Measurements from ENCODE around the gene CRYZ.
"Not testable (repeated sequence)": the region's sequence is repeated elsewhere in the genome, so short reads cannot be mapped to it uniquely, and the experiment has no call there.

Gene CRYZ, protein sequence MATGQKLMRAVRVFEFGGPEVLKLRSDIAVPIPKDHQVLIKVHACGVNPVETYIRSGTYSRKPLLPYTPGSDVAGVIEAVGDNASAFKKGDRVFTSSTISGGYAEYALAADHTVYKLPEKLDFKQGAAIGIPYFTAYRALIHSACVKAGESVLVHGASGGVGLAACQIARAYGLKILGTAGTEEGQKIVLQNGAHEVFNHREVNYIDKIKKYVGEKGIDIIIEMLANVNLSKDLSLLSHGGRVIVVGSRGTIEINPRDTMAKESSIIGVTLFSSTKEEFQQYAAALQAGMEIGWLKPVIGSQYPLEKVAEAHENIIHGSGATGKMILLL

DNA sequence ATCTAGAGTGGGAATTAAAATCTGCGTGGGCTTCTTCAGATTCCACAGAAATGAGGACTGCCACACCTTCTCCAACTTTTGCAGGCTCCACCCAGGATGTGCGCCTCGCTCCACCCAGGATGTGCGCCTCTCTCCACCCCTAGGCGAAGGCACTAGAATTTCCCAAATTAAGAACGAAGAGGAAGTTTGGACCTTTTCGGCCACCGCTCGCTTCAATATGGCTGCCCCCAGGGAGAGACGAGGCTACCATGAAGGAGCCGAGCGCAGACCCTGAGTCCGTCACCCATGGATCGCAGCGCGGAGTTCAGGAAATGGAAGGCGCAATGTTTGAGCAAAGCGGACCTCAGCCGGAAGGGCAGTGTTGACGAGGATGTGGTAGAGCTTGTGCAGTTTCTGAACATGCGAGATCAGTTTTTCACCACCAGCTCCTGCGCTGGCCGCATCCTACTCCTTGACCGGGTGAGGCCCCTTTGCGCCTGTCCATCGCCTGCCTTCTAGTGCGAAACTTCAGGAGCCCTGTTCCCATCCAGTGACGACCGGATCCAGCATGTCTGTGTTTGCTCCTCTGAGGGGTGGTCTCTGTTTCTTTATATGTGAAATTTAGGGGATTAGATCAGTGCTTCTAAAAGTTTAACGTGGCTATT, at the start of gene CRYZ, which contains the start of gene TYW3:
CRYZ (minus strand) TSS at position 91 of the 644 bp plus-strand sequence. CDS start 8,229 bp downstream, outside the sequence.
TYW3 (plus strand) TSS at position 193 of the 644 bp plus-strand sequence; CDS start at position 286, 93 bp downstream.
- DNase-seq (ENCODE audit: low spot score) = peak; percentile 94

DNA sequence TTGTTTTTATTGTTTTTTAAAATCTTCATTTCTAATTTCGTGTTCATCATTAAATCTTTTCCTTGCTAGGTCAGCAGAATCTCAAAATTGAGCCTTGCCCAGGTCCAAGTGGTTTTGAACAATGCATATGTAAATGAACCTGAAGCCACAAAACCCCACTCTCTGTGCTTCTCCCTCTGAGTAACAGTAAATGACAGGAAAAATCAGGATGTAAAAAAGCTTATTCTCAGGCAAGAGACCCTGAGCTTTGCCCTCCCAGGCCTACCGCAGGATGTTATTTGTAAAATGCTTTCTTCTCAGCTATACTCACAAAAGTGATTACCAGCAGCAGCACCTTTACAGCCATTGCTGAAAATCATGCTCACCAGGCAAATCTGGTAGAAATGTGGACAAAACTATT, 47.7 kb upstream of the CRYZ start:
- no peak for DNase-seq (ENCODE audit: low spot score)

DNA sequence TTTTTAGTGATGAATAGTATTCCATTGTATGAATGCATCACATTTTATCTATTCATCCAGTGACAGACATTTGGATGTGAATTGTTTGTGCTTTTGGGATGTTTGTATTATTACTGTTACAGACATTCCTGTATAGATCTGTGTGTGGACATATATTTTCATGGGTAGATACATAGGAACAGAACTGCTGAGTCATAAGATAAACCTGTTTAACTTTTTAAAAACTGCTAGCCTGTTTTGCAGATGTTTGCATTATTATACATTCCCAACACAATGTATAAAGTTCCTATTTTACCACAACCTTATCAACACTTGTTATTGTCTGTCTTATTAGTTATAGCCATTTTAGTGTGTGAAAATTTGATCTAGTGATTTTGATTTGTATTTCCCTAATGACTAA, 46.9 kb upstream of the CRYZ start:
- no peak for DNase-seq (ENCODE audit: low spot score)

DNA sequence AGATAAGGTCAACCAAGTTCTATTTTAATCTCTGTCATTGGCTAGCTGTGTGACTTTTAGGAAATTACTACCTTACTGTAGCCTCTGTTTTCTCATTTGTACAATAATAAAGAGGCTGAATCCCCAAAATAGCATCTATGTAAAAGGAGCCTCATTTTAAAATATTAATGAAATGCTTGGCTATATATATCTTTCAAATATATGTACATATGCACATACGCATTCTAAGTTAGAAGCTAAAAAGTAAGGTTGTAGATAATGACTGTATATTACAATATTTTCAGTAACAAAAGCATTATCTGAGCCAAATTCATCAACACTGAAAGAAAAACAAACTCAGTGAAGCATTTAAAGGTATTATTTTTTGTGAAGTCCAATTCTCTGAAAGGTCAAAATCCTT, 44.7 kb upstream of the CRYZ start:
- DNase-seq (ENCODE audit: low spot score) = no peak

DNA sequence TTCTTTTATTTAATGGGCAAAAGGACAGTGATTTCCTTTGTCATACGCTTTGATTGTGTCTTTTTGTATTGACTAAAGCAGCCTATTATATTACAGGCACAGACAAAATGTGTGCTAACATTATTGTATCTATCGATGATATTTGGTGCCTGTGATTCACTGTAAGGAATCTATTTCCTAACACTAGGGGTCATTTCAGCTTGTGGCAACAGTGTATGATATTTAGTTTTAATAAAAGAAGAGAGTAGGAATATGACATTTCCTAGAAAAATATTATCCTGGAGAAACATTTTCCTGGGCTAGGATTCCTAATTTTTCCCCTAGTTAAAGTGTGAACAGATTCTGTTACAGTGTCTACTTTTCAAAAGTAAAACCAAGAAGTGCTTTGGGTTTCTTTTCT, 42.9 kb upstream of the CRYZ start:
- no peak for DNase-seq (ENCODE audit: low spot score)

DNA sequence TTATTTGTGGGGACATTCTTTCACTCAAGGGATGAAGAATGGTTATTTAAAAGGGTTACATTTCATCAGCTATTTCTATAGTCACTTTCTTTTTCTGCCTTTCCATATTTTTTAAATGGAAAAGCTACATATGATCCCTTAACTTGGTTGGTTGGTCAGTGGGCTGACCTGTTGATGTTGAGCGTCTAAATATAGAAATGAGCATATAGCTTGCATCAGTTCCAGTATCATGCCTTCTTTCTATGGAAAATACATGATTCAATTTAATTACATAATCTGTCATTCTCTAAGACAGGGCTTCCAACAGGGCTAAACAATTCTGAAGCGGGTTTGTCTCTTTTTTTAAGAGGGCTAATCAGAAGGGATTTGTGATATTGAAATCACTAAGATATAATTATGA, 40.7 kb upstream of the CRYZ start:
- DNase-seq (ENCODE audit: low spot score) = no peak

DNA sequence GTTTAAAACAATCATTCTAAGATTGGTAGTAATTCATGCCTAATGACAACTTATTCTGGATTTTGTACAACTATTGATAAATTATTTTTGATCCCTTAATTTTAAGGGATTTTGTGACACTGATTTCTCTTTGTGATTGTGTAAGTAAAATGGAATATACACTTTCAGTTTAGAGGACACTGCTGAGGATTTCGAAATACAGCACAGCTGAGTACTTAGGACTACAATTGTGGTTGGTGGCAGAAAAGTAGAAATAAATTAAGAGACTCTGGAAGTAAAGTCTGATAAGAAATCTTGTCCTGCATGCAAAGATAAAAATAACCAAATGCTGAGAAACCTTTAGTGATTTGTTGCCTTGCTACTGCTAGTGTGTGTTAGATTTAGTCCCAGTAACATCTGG, 40.1 kb upstream of the CRYZ start:
- DNase-seq (ENCODE audit: low spot score) = no peak

DNA sequence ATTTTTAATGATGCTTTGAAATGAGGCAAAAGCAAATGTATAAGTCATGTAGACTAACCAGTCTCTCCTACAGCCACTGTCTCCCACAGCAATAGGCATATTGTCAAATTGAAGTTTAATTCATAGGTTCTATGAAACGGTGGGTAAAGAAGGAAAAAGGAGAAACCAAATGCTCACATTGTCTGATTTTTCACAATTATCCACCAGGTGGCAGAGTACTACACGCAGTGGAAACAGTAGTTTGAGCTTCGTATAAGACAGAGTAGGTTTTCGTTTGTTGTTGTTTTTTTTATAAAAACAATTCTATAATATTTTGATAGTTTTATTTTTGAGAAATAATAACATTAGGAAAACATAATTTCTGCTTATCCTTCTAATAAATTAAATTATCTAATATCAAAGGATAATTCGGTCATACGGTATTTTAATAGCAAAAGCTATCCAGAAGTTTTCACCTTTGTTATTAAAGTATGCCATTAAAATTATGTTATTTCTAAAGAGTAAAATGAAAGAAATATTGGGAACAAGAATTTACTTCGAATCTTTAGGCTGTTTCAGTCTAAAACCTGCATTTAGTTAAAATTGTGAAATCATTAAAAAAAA, 39.2 kb upstream of the CRYZ start:
- DNase-seq (ENCODE audit: low spot score) = peak; percentile 75

DNA sequence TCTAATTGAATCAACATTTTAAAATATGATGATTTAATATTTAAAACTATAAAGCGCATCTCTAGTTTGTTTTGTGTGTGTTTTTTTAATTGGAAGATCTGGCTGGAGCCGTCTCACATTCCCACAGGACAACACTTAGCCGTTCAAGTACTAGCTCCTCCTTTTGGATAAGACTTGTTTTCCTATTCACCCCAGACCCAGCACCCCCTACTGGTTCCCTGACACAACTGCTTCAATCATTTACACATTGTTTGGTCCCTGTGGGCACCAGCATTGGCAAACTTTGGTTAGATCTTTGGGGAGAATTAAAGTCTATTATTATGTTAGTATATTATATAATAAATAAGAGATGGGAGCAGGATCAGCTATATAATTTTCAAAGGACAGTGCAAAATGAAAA, 34.6 kb upstream of the CRYZ start:
- no peak for DNase-seq (ENCODE audit: low spot score)

DNA sequence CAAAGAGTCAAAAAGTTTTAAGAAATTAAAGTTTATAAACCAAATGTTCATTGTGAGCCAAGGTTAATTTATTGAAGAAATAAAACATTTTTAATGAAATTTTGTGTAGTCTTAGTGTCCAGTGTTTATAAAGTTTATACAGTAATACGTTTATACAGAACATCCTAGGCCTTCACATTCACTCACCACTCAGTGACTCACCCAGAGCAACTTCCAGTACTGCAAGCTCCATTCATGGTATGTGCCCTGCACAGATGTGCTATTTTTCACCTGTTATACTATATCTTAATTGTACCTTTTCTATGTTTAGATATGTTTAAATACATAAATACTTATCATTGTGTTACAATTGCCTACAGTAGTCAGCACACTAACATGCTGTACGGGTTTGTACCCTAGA, 33.7 kb upstream of the CRYZ start:
- DNase-seq (ENCODE audit: low spot score) = no peak

DNA sequence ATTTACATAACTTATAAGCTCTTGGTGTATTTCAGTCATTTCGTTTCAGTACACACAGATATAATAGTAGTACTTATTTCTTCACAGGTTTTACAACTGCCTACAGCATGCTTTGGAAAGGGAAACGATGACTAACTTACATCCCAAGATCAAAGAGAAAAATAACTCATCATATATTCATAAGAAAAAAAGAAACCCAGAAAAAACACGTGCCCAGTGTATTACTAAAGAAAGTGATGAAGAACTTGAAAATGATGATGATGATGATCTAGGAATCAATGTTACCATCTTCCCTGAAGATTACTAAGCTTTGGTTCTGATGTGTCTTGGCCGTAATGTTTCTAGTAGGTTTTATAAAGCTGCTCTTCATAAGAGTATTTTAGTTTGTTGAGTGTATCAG, 31.0 kb upstream of the CRYZ start:
- no peak for DNase-seq (ENCODE audit: low spot score)

DNA sequence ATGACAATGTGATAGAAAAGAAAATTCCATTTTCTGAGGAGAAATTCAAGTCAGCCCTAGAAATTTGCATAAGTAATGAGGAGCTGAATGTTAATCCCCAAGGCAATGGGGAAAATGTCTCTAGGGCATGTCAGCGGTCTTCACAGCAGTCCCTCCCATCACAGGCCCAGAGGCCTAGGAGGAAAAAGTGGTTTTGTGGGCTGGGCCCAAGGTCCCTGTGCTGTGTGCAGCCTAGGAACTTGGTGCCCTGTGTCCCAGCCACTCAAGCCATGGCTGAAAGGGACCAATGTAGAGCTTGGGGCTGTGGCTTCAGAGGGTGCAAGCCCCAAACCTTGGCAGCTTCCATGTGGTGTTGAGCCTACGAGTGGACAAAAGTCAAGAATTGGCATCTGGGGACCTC, 23.8 kb upstream of the CRYZ start:
- DNase-seq (ENCODE audit: low spot score) = not testable (repeated sequence)

DNA sequence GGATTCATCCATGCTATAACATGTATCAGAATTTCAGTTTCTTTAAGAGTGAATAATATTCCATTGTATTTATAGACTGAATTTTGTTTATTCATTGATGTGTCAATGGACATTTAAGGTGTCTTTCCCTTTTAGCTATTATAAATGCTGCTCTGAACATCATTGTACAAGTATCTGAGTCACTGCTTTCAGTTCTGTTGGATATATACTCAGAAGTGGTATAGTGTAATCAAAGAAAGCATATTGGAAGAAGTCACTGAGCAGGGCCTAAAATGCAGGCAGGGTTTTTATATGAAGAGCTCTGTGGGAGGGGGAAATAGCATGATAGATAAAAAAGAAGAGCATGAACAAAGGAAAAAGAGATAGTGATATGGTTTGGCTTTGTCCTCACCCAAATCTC, 22.6 kb upstream of the CRYZ start:
- DNase-seq (ENCODE audit: low spot score) = no peak

DNA sequence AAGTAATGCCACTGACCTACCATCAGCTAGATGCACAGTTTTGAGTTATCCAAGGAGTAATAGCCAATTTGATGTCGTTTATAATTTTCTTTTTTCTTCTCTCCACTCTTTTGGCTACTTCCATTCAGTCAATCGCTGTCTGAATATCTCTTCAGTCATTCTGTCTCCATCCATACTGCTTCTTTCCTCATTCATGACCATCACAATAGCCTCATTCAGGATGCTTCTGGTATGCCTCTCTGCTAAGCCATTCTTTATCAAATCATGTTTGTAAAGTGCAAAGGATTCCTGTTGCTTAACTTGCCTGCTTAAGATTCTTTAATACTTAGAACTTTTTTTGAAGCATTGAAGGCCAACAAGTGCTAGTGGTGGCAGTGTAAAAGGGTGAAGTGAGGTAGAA, 20.3 kb upstream of the CRYZ start:
- no peak for DNase-seq (ENCODE audit: low spot score)

DNA sequence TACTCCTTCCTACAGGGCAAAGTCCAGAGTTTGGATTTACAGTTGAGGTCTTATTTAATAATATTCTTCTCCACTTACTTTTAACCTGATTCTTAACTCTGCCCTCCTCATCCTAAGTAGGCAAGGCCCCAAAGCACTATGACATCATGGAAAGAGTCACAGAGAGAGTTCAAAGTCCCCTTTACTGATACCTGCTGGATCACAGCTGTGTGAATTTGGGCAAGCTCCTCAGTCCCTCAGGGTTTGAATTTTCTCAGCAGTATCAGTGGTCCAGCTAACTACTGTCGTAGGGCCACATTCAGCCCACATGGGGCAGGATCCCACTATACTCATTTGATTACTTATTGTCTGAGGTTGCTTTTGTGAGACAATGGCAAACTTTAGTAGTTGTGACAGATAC, 16.1 kb upstream of the CRYZ start:
- no peak for DNase-seq (ENCODE audit: low spot score)

DNA sequence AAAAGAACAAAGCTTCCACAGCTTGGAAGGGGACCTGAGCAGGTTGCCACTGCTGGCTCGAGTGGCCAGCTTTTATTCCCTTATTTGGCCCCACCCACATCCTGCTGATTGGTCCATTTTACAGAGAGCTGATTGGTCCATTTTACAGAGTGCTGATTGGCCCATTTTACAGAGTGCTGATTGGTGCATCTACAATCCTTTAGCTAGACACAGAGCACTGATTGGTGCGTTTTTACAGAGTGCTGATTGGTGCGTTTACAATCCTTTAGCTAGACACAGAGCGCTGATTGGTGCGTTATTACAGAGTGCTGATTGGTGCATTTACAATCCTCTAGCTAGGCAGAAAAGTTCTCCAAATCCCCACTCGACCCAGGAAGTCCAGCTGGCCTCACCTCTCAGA, 12.4 kb upstream of the CRYZ start:
- DNase-seq (ENCODE audit: low spot score) = not testable (repeated sequence)

DNA sequence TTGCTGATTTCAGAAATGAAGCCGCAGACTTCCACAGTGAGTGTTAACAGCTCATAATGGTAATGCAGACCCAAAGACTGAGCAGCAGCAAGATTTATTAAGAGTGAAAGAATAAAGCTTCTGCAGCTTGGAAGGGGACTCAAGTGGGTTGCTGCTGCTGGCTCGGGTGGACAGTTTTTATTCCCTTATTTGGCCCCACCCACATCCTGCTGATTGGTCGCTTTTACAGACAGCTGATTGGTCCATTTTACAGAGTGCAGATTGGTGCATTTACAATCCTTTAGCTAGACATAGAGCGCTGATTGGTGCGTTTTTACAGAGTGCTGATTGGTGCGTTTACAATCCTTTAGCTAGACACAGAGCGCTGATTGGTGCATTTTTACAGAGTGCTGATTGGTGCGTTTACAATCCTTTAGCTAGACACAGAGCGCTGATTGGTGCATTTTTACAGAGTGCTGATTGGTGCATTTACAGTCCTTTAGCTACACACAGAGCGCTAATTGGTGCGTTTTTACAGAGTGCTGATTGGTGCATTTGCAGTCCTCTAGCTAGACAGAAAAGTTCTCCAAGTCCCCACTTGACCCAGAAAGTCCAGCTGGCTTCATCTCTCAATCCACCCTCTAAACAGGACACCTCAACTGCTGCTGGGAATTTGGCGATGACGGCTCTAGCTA, 7.6 kb upstream of the CRYZ start:
- not testable (repeated sequence) for DNase-seq (ENCODE audit: low spot score)

DNA sequence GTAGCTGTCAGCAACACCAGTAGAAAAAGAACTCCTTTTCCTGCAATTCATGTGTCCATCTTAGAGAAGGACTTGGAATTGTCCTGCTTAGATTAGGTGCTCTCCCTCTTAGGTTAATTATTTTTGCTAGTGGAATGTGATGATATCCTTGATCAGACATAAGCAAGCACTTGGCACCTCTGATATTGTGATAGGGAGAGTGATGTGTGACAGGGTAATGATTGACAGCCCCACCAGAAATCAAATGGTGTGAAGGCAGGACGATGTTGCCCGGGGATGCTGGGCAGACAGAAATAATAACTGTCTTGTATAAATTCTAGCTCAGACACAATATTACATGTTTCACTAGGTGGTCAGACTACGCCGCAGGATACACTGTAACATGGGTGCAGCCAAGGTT, 4.5 kb upstream of the CRYZ start:
- DNase-seq (ENCODE audit: low spot score) = no peak

DNA sequence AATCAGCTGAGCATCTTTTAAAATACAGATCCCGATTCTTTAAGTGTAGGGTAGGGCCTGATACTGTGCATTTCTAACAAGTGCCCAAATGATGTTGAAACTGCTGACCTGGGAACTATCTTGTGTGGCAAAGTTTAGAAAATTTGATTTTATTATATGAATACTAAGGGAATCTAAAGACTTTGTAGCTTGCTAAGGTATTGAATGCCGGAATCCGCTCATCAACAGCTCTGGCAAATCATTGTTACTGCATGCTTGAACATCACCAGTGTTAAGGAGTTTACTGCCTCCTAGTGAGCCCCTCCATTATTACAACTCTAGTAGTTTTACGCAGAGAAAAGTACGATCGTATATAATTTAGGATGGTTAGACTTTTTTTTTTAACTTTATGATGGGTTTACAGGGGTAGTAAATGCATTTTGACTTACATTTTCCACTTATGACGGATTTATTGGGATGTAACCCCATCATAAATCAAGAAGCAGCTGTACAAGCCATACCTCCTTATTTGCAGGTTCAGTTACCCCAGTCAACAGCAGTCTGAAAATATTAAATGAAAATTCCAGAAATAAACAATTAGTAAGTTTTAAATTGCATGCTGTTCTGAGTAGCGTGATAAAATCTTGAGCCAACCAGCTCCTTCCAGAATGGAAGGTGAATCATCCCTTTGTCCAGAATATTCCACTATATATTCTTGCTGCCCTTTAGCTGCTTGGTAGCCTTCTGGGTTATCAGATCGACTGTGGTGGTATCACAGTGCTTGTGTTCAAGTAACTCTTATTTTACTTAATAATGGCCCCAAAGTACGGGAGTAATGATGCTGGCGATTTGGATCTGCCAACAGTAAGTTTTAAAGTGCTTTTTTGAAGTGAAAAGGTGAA, 994 bp upstream of the CRYZ start:
- DNase-seq (ENCODE audit: low spot score) = peak; percentile 84

DNA sequence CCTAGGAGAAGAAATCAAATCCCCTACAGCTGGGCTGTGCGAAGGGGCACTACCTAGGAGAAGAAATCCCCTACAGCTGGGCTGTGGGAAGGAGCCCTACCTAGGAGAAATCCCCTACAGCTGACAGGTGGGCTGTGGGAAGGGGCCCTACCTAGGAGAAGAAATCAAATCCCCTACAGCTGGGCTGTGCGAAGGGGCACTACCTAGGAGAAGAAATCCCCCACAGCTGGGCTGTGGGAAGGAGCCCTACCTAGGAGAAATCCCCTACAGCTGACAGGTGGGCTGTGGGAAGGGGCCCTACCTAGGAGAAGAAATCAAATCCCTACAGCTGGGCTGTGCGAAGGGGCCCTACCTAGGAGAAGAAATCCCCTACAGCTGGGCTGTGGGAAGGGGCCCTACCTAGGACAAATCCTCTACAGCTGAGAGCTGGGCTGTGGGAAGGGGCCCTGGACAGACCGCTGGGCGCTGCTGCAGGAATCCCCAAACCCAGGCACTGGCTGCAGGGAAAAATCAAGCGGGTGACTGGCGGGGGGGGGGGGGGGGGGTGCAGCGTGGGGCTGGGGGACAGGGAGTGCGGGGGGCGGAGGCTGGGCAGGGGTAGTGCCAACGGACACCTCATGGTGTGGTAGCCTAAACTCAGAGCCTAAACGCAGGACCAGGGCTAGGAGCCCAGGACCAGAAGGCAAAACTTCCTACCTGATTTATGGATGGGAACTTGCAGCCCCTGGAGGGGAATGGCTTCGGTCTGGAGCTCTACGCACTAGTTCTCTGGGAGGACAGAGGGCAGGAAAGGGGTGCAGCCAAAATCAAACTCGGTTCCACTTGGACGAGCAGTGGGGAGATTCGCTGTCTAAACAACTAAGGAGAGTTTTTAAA, 541 bp downstream of the CRYZ start:
- DNase-seq (ENCODE audit: low spot score) = not testable (repeated sequence)
